Astrocyte of the spinal cord (primary cell): ENCODE results near the gene HCN3.
A peak's percentile ranks its signal among the peaks of the same experiment; 100 is the strongest.
"Not testable (repeated sequence)": the region's sequence is repeated elsewhere in the genome, so short reads cannot be mapped to it uniquely, and the experiment has no call there.

ENCODE experiments used
- DNase-seq: peaks from one replicate; pipeline ENCODE4 v3.0.0; 2011; ENCODE audit warnings: low read depth, low spot score
- H3K4me3 ChIP-seq: 2 replicates; pipeline ENCODE4 v1.5.1; 2011; ENCODE audit warnings: low read depth, mild to moderate bottlenecking, low read length, moderate library complexity
- in situ Hi-C: cut with HindIII; loops from 2 replicates; pipeline ENCODE4 v1.10.0; 2017; ENCODE audit warnings: low sequenced_read_pairs
- TF ChIP-seq, protein P1 (sequence below): IDR thresholded peaks from 2 replicates; pipeline ENCODE4 v1.5.1; 2012; ENCODE audit warnings: low read depth, mild to moderate bottlenecking, low read length, inconsistent platforms

The HCN3 gene

DNA sequence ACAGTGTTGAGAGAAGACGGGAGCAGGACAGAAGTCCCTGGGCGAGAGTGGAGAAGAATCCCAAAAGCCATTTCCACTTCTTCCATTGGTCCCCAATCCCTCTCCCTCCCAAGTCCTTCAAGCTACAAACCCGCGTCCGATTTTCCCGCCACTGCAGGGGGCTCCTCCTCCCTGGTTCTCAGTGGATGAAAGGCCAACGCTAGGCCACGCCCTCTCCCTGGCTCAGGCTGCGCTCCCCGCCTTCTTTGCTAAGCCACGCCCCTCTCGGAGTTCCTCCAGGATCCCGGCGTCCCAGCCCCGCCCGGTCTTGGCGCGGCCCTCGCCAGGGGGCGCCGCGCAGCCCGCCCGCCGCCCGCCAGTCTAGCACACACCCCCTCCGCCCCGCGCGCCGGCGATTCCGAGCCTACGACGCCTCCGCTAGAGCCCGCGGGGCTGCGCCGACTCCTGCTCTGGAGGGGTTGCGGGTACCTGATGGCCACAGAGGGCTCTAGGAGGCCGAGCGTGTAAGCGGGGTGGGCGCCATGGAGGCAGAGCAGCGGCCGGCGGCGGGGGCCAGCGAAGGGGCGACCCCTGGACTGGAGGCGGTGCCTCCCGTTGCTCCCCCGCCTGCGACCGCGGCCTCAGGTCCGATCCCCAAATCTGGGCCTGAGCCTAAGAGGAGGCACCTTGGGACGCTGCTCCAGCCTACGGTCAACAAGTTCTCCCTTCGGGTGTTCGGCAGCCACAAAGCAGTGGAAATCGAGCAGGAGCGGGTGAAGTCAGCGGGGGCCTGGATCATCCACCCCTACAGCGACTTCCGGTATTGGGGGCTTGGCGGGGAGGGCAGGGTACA, at the start of gene HCN3:
Gene HCN3, plus strand, starts transcription at position 394 of the 832 bp plus-strand sequence. Its CDS starts 128 bp downstream, at position 522.
- H3K4me3 ChIP-seq: peak within 1 kb of the TSS; percentile 53
- TF ChIP-seq, protein P1, sequence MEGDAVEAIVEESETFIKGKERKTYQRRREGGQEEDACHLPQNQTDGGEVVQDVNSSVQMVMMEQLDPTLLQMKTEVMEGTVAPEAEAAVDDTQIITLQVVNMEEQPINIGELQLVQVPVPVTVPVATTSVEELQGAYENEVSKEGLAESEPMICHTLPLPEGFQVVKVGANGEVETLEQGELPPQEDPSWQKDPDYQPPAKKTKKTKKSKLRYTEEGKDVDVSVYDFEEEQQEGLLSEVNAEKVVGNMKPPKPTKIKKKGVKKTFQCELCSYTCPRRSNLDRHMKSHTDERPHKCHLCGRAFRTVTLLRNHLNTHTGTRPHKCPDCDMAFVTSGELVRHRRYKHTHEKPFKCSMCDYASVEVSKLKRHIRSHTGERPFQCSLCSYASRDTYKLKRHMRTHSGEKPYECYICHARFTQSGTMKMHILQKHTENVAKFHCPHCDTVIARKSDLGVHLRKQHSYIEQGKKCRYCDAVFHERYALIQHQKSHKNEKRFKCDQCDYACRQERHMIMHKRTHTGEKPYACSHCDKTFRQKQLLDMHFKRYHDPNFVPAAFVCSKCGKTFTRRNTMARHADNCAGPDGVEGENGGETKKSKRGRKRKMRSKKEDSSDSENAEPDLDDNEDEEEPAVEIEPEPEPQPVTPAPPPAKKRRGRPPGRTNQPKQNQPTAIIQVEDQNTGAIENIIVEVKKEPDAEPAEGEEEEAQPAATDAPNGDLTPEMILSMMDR: peak; percentile 43

DNA sequence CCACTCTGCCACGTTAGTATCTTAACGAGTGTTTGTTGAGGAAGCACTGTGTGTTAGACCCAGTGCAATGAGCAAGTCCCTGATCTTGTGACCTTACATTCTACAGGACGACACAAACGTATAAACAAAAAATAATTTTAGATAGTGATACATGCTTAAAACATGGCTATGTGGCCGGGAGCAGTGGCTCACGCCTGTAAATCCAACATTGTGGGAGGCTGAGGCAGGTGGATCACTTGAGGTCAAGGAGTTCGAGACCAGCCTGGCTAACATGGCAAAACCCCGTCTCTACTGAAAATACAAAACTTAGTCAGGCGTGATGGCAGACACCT, 49.2 kb upstream of the HCN3 start:
- in situ Hi-C loops: no loop called here
- H3K4me3 ChIP-seq: peak overlapping the region; percentile 34
- TF ChIP-seq, protein P1: no peak
- DNase-seq: no peak

More for the DNA sequence above, at the start of gene HCN3:
- peak; percentile 93 for DNase-seq
- in situ Hi-C loops: no loop called here

DNA sequence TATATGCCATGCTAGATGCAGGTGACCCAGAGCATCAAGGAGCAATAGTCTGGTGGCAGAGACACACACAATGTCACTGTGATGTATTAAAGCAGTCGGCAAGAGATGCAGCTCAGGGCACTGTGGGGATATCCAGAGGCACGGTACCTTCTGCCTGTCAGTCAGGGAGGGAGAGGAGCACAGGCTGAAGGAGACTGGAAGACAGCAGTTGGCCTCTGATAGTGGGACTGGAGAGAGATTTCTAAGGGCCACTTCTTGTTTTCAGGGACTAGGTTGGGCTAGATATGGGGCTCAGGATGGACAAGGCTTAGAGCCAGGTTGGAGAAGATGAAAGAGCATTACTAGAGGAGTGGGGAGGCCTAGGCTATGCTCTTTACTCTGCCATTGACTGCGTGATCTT, 46.0 kb upstream of the HCN3 start:
- in situ Hi-C loops, H3K4me3 ChIP-seq, DNase-seq: not testable (repeated sequence)

DNA sequence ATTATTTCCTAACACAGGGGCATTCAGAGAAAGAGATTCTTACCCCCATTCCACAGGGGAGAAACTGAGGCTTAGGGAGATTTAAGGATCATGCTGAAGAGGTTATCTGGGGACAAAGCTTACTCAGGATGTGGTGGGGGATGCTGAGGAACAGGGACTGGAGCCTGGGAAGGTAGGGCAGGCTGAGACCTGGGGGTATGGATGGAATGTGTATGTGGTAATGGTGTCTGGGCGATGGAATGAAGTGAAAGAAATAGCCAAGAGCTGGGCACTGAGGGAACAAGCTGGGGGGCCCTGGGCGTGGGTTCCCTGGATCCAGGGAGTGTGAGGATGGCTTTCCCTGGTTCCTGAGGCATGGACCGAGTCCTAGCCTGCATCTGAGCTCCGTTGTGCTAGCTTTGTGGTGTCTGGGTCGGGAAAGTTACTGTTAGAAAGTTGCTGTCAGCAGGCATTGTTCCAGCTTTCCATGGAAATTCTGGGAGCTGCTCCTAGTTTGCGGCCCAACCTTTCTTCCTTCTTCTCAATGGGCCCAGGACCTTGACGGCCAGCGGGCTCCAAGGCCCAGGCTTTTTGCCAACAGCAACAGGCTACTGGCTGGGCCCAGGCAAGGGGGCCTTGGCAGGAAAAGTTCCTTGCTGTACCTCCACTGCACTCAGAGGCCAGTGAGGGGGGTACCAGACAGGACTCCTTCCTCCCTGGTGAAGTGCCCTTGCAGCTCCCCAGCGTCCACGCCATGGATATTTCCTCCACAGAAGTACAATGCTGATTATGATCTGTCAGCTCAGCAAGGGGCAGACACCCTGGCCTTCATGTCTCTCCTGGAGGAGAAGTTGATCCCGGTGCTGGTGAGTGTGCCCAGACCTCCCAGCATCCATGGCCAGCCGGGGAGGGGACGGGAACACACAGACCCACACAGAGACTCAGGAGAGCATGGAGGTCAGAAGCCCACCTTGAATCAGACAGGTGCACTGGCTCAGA, 45.0 kb upstream of the HCN3 start:
- peak; percentile 69 for DNase-seq
- H3K4me3 ChIP-seq: not testable (repeated sequence)

DNA sequence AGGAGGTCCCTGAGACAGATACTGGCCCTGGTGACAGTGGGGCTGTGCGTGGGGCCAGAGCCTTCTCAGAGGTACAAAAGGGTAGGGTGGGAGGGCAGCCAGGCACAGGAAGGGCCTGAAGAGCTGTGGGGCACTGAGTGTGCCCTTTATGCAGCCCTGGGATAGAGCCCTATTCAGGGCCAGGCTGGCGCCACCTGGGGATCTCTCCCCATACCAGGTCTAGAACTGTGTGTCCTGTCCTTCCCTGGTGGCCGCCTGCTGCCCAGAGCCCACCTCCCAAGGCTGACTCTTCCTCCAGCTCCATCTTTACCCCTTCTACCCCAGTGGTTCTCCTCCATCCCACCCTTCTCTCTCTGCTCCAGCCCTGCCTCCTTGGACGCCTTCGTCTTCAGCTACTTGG, 43.8 kb upstream of the HCN3 start:
- in situ Hi-C loops, DNase-seq, H3K4me3 ChIP-seq: not testable (repeated sequence)

More for the DNA sequence above, 45.0 kb upstream of the HCN3 start:
- in situ Hi-C loops: not testable (repeated sequence)

DNA sequence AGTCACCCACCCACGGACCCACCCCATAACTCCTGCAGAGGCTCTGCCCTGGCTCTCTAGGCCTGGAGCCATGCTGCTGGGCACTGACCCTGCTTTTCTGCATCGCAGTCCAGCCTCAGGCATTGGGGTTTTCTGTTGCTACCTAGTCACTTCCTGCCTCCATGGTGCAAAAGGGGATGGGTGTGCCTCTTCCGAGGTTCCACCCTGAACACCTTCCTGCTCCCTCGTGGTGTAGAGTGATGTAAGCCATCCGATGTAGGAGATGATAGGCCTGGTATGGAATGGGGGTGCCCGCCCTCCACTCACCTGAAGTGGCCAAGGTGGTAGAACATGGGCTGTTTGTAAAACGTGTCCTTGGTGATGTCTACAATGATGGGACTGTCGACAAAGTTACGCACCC, 41.9 kb upstream of the HCN3 start:
- DNase-seq, H3K4me3 ChIP-seq, in situ Hi-C loops: not testable (repeated sequence)

DNA sequence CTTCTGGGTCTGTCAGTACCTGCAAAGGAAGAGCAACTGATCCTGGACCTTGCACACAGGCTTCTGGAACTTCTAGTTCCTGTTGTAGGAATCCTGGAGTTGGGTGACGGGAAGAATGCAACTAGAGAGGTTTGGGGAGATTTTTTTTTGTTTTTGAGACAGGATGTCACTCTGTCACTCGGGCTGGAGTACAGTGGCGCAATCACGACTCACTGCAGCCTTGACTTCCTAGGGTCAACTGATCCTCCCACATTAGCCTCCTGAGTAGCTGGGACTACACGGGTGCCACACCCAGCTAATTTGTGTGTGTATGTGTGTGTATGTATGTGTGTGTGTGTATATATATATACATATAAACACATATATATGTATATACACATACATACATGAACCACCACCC, 40.8 kb upstream of the HCN3 start:
- TF ChIP-seq, protein P1: no peak

DNA sequence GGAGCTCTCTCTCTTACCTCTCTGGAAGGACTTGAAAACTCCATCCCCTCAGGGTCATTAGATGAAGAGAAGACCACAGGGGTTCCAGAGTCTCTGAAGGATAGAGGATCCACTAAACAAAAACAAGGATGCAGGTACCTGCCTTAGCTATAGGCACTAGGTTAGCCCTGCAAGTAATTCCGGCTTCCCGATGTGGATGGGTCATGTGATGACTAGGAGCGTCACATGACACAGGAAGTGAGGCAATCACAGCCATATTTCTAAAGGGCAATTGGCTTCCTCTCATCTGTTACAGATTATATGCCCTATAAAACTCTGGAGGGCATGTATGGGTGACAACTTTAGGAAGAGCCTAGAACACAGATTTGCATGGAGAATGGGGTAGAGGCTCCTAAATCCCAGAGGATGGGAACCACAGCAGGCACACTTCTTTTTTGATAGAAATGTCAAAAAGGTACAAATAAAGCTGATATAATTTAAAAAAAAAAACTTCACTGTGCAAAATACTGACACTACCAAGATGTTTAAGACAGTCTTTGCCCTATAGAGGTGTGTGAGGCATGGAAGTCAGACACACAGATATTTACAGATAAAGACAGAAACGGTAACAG, 36.1 kb upstream of the HCN3 start:
- H3K4me3 ChIP-seq: peak overlapping the region; percentile 36
- peak; percentile 80 for DNase-seq
- TF ChIP-seq, protein P1: no peak
- in situ Hi-C loops: no loop called here

More for the DNA sequence above, 40.8 kb upstream of the HCN3 start:
- no peak for DNase-seq
- in situ Hi-C loops: no loop called here
- no peak overlapping the region for H3K4me3 ChIP-seq
